Esophagus squamous epithelium (tissue), 5 donors: ENCODE measurements around the gene RNF130. TPM values are rescaled to one million over a fixed set of nuclear protein-coding genes. Genes with fewer than 3 reads are reported as not detected.

Experiments used
- DNase-seq: peaks from one replicate; lab custom pipeline; 2025; lab: John Stamatoyannopoulos, UW
- H3K27ac ChIP-seq, 4 donors: fragments of 200-600 bp; sonication (generic); one replicate each; pipeline ENCODE4 v1.5.1; 2016 to 2019; ENCODE audit warnings: mild to moderate bottlenecking in 1 of 4
- H3K27me3 ChIP-seq, 4 donors: fragments of 200-600 bp; sonication (generic); 1 replicate in 3 of 4; 2 replicates in 1 of 4; pipeline versions ENCODE4 v1.5.1 to v1.6.0; 2017 to 2021; ENCODE audit warnings: antibody characterized with exemption in 1 of 4
- H3K36me3 ChIP-seq, 3 donors: fragments of 200-600 bp; sonication (generic); one replicate each; pipeline ENCODE4 v1.5.1; 2016 to 2019
- H3K4me1 ChIP-seq, 3 donors: fragments of 200-600 bp; sonication (generic); one replicate each; pipeline ENCODE4 v1.5.1; 2017 to 2019
- H3K4me3 ChIP-seq, 4 donors: fragments of 200-600 bp; sonication (generic); 1 replicate in 3 of 4; 2 replicates in 1 of 4; pipeline ENCODE4 v1.5.1; 2016 to 2019; ENCODE audit warnings: mild to moderate bottlenecking in 2 of 4, moderate library complexity in 1 of 4
- H3K9me3 ChIP-seq, 3 donors: fragments of 200-600 bp; sonication (generic); one replicate each; pipeline ENCODE4 v1.5.1; 2016 to 2019
- POLR2A ChIP-seq, 4 donors: fragments of 450-650 bp; IDR thresholded peaks; one replicate each; pipeline ENCODE4 v1.6.1; 2017; ENCODE audit warnings: antibody characterized with exemption in 4 of 4, mild to moderate bottlenecking in 4 of 4, moderate library complexity in 3 of 4
- WGBS, 2 donors: methylation state at CpG; one replicate each; pipeline ENCODE4 v1.1.5; 2018; 5-methylcytosine and 5-hydroxymethylcytosine counted together
- intact Hi-C: fragments of 100-400 bp; cut with DNase I; formaldehyde crosslinking; loops from one replicate; pipeline ENCODE4 v1.15.0; 2022
- total RNA-seq, 4 donors: library from RNA; depleted of rRNA; stranded (reverse); fragments of >200 nt; gene quantifications; one replicate each; pipeline ENCODE4 v1.1.0, GENCODE V29; 2016
- TF ChIP-seq, protein P1 (sequence below), 6 experiments: fragments of 450-650 bp in 4 of 6; fragments of 200-600 bp in 2 of 6; sonication (generic) in 2 of 6; IDR thresholded peaks; one replicate each; pipeline ENCODE4 v1.5.1; 2016 to 2019; ENCODE audit warnings: antibody characterized with exemption in 6 of 6, mild to moderate bottlenecking in 4 of 6, moderate library complexity in 4 of 6
- donor health status: DM: yes; HTN: yes; CAD: no.

Gene RNF130
- total RNA-seq, 4 donors from 2014 or later: 9.1 to 54.6 (median 19.1) TPM

DNA sequence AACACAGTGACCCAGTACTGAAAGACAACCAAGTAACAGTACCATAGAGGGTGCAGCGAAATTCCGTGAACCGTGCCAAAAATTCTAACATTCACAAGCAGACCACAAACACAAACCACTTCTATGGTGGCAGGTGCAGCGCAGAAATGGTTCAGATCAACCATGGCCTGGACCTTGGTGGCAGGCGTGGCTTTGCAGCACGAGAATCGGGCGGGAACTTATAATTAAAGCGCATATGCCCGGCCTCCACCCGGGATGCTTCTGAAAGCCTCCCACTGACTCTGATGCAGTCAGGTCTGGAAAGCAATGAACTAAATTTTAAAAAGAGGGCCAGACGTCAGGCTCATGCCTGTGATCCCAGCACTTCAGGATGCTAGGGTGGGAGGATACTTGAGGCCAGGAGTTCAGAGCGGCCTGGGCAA, 95.8 kb downstream of the RNF130 start:
- intact Hi-C loops: no loop called here
- DNase-seq: no peak
- Histone ChIP-seq H3K36me3 (peaks cover 0 to 74% (median 0%) of the 10 kb centered on the region in 3 donors), H3K9me3 (no peaks in the 10 kb centered on the region), H3K27me3 (no peaks in the 10 kb centered on the region), H3K4me1 (no peaks in the 10 kb centered on the region), H3K27ac (no peak overlapping the region), H3K4me3 (no peak overlapping the region)
- WGBS, 2 donors: 88 to 95% methylated on average over 13 of the region's 13 CpGs
- TF ChIP-seq POLR2A (IDR thresholded peaks at IDR 0.05): no peak

DNA sequence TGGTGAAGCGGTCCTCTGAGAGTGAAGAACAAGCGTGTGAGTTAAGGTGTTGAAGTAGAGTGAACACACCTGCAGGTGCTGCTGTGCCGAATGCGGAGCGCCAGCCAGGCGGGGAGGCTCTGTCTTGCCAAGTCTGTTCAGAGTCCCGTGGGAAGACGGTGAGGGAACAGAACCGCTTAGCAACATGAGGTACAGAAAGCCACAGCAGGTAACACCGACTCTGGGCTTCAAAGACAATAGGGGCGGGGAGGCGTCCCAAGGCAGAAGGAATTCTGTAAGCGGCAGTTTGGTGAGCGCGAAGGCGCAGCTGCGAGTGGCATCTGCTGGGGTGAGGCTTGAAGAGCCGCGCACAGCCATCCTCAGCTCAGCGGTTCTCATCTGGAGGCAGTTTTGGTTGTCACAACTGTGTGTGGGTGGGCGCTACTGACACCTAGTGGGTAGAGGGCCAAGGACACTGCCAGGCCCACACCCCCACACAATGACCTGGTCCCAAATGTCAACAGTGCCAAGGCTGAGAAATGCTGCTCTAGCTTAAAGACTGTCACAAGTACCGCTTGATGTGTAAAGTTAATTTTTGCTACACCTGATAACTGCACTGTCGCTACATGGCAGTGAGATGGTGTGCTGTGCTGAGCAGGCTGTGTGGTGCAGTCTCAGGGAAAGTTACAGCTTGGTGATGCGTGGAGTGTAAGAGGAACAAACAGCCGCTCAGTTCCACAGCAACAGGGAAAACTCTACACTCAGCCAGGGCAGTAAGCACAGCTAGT, 96.4 kb downstream of the RNF130 start:
- Histone ChIP-seq H3K4me3 (no peak overlapping the region), H3K4me1 (no peaks in the 10 kb centered on the region), H3K27ac (no peak overlapping the region), H3K9me3 (no peaks in the 10 kb centered on the region), H3K36me3 (peaks cover 0 to 71% (median 0%) of the 10 kb centered on the region in 3 donors), H3K27me3 (no peaks in the 10 kb centered on the region)
- DNase-seq: no peak
- intact Hi-C loops: no loop called here
- 83 to 87% methylated on average over 21 to 23 of the region's 25 CpGs for WGBS, 2 donors
- TF ChIP-seq, protein P1, sequence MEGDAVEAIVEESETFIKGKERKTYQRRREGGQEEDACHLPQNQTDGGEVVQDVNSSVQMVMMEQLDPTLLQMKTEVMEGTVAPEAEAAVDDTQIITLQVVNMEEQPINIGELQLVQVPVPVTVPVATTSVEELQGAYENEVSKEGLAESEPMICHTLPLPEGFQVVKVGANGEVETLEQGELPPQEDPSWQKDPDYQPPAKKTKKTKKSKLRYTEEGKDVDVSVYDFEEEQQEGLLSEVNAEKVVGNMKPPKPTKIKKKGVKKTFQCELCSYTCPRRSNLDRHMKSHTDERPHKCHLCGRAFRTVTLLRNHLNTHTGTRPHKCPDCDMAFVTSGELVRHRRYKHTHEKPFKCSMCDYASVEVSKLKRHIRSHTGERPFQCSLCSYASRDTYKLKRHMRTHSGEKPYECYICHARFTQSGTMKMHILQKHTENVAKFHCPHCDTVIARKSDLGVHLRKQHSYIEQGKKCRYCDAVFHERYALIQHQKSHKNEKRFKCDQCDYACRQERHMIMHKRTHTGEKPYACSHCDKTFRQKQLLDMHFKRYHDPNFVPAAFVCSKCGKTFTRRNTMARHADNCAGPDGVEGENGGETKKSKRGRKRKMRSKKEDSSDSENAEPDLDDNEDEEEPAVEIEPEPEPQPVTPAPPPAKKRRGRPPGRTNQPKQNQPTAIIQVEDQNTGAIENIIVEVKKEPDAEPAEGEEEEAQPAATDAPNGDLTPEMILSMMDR (IDR thresholded peaks at IDR 0.05): peak in 5 of 6 experiments; percentile 15 to 54 (median 26)
- no peak for TF ChIP-seq POLR2A (IDR thresholded peaks at IDR 0.05)

DNA sequence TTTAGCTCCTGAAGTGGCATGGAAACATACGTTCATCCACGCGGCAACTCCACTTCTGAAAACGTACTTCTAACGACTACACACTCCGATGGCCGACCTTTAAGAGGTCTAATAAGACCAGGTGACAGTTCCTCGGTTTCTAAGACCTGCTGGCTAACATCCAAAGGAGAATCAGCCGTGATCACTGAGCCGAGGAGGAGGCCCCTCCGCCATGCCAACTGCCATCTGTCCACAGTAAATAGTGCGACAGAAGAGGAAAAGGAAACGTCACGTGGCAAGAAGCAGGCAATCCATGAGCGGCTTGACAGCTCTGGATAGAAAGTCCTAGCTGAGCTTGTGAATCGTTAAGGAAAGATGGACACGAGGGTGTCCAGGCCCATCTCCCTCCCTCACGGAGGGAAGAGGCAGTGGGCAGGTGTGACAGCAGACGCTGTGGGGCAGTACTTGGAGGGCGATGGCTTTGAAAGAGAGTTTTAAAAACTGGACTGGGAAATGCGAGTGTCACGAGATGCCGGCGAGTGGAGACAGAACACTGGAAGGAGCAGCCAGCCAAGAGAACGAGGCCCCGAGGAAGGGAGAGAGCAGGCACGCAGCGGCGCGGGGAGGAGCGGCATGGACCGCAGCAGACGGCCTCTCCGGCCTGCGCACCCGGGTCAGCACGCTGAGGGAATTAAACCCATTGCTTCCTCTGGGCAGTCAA, 97.2 kb downstream of the RNF130 start:
- H3K27me3 ChIP-seq: no peaks in the 10 kb centered on the region
- no peak for DNase-seq
- no peak for TF ChIP-seq POLR2A (IDR thresholded peaks at IDR 0.05)
- TF ChIP-seq, protein P1 (IDR thresholded peaks at IDR 0.05): no peak
- H3K4me3 ChIP-seq: no peak overlapping the region
- no peaks in the 10 kb centered on the region for H3K9me3 ChIP-seq
- no peak overlapping the region for H3K27ac ChIP-seq
- H3K36me3 ChIP-seq: peaks cover 0 to 71% (median 0%) of the 10 kb centered on the region in 3 donors
- no peaks in the 10 kb centered on the region for H3K4me1 ChIP-seq
- WGBS, 2 donors: 88 to 91% methylated on average over 37 of the region's 37 CpGs
- intact Hi-C loops: no loop called here

DNA sequence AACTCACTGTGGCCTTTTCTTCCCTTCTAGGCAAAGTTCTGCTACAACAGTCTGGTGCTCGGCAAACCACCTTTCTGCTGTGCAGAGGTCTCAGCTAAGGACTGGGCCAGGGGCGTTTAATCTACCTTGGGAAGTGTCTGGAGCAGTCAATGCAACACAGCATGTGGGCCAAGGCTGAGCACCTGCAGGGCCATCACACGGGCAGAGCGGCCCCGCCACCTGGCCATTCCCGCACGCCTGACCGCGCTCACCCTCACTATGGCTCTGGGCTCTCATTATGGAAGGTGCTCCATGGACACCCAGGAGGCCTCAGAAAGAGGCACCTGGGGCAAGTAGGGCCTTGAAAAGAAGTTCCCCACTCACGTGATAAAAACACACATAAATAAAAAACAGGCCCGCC, 98.2 kb downstream of the RNF130 start:
- Histone ChIP-seq H3K36me3 (peaks cover 0 to 68% (median 0%) of the 10 kb centered on the region in 3 donors), H3K27me3 (no peaks in the 10 kb centered on the region), H3K4me1 (no peaks in the 10 kb centered on the region), H3K27ac (no peak overlapping the region), H3K9me3 (no peaks in the 10 kb centered on the region), H3K4me3 (no peak overlapping the region)
- 89 to 91% methylated on average over 8 to 9 of the region's 11 CpGs for WGBS, 2 donors
- intact Hi-C loops: no loop called here
- DNase-seq: no peak
- TF ChIP-seq, protein P1 (IDR thresholded peaks at IDR 0.05): no peak
- TF ChIP-seq POLR2A (IDR thresholded peaks at IDR 0.05): no peak

DNA sequence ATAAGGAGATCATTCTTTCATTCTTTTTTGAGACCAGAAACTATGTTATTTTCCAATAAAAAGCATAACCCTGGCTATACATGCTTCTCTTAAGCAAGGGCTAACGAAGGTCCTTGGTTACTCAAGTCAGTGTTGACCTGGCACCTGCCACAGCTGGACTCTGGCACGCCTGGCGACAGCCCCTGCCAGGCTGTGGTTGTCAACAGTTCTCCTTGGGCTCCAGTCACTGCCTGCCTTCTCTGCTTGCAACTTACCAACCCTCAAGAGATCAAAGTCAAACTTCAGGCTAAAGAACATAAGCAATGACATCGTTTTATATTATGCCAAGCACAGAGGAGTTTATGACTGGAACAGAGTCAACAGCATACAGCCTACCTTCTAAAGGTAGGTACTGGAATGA, 102.4 kb downstream of the RNF130 start:
- no peaks in the 10 kb centered on the region for H3K27me3 ChIP-seq

More for the DNA sequence above, 102.4 kb downstream of the RNF130 start:
- no peak for DNase-seq
- Histone ChIP-seq H3K27ac (no peak overlapping the region), H3K36me3 (peaks cover 0 to 56% (median 0%) of the 10 kb centered on the region in 3 donors), H3K4me3 (no peak overlapping the region), H3K4me1 (no peaks in the 10 kb centered on the region), H3K9me3 (no peaks in the 10 kb centered on the region)
- TF ChIP-seq, protein P1 (IDR thresholded peaks at IDR 0.05): no peak
- TF ChIP-seq POLR2A (IDR thresholded peaks at IDR 0.05): no peak
- WGBS, 2 donors: 88 to 94% methylated on average over 4 of the region's 4 CpGs
- intact Hi-C loops: no loop called here
